ENCODE data around the gene DLL3. TPM values are rescaled to one million over a fixed set of nuclear protein-coding genes. Genes with fewer than 3 reads are reported as not detected.

Gene DLL3
- total RNA-seq, 1 experiment from 2014 or later, result 16.4 TPM

DNA sequence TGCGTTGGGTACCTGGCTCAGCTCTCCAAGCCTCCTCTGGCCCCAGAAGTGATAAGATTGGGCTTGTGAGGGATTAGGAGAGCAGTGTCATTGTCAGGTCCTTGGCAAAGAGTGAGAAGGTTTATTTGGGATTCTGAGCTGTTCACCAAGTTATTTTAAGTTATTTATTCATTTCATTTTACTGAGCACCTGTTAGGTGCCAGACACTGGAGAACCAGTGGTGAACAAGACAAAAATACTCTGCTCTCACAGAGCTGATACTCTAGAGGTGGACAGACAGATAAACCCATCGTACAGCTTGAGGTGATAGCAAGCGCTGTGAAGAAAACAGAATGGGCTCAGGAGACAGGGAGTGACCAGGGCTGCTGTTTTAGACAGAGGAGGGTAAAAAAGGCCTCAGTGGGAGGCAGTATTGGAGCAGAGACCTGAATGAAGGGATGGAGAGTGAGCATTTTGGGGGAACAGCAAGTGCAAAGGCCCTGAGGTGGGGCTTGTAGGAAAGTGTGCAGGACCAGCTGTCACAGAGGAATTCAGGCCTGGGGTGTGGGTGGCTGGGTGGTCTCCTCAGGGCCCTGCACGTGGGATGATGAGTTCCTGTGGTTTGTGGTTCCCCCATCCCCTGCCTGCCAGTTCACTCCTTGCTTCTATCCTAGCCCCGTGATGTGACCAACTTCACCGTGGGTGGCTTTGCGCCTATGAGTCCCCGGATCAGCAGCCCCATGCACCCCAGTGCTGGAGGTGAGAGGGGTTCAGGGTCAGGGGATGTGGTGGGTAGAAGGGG lies 26.8 kb upstream of the DLL3 start:
- CTCF ChIA-PET, result no interaction called here
- peaks cover 3% of the 10 kb centered on the region; the same call in 1 of the 2 replicates for H3K4me1 Mint-ChIP-seq
- POLR2A ChIA-PET, result no interaction called here
- TF ChIP-seq ZNF263 (CRISPR knock-in tag; IDR thresholded peaks at IDR 0.05; ENCODE audit: low read depth) (no peak), GRHL2 (CRISPR knock-in tag; IDR thresholded peaks at IDR 0.05; ENCODE audit: insufficient replicate concordance, severe bottlenecking) (no peak)
- peaks cover 66% of the 10 kb centered on the region for H3K36me3 Mint-ChIP-seq
- no peak overlapping the region for H3K4me3 Mint-ChIP-seq
- H3K9me3 Mint-ChIP-seq, result no peaks in the 10 kb centered on the region
- no peak overlapping the region for H3K27ac Mint-ChIP-seq
- DNase-seq (ENCODE audit: low spot score) (no peak), ATAC-seq (no peak)
- H3K27me3 Mint-ChIP-seq (ENCODE audit: low read depth), result no peaks in the 10 kb centered on the region

DNA sequence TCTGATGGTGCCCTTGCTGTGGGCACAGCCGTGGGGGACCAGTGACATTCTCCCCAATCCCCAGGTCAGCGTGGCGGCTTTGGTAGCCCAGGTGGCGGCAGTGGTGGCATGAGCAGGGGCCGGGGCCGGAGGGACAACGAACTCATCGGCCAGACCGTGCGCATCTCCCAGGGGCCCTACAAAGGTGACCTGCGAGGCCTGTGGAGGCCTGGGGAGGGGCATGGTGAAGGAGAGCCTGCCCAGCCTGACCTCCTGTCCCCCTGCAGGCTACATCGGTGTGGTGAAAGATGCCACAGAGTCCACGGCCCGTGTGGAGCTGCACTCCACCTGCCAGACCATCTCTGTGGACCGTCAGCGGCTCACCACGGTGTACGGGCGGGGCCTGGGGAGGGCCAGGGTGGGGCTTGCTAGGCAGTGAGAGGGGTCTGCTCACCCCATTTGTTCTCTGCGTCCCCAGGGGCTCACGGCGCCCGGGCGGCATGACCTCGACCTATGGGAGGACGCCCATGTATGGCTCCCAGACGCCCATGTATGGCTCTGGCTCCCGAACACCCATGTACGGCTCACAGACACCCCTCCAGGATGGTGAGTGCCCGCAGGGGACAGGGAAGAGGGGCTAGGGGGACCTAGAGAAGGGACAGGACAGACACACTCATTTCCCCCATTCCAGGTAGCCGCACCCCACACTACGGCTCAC lies 25.9 kb upstream of the DLL3 start:
- H3K27me3 Mint-ChIP-seq (ENCODE audit: low read depth), result no peaks in the 10 kb centered on the region
- H3K4me1 Mint-ChIP-seq, result peaks cover 3% of the 10 kb centered on the region; the same call in 1 of the 2 replicates
- ATAC-seq (no peak), DNase-seq (ENCODE audit: low spot score) (no peak)
- POLR2A ChIA-PET, result no interaction called here
- H3K27ac Mint-ChIP-seq, result no peak overlapping the region
- H3K36me3 Mint-ChIP-seq, result peaks cover 59% of the 10 kb centered on the region
- no peaks in the 10 kb centered on the region for H3K9me3 Mint-ChIP-seq
- TF ChIP-seq ZNF425 (CRISPR knock-in tag; conservative IDR thresholded peaks at IDR 0.05), result no peak
- TF ChIP-seq TEAD1 (CRISPR knock-in tag; IDR thresholded peaks at IDR 0.05), result no peak
- TF ChIP-seq, protein P1, sequence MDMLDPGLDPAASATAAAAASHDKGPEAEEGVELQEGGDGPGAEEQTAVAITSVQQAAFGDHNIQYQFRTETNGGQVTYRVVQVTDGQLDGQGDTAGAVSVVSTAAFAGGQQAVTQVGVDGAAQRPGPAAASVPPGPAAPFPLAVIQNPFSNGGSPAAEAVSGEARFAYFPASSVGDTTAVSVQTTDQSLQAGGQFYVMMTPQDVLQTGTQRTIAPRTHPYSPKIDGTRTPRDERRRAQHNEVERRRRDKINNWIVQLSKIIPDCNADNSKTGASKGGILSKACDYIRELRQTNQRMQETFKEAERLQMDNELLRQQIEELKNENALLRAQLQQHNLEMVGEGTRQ (CRISPR knock-in tag; IDR thresholded peaks at IDR 0.05), result no peak
- TF ChIP-seq, protein P2, sequence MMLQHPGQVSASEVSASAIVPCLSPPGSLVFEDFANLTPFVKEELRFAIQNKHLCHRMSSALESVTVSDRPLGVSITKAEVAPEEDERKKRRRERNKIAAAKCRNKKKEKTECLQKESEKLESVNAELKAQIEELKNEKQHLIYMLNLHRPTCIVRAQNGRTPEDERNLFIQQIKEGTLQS (CRISPR knock-in tag; conservative IDR thresholded peaks at IDR 0.05), result no peak
- TF ChIP-seq SP1 (CRISPR knock-in tag; conservative IDR thresholded peaks at IDR 0.05), result no peak
- no peak for TF ChIP-seq ZNF512 (CRISPR knock-in tag; IDR thresholded peaks at IDR 0.05; ENCODE audit: borderline replicate concordance)
- no peak overlapping the region for H3K4me3 Mint-ChIP-seq
- CTCF ChIA-PET, result interaction anchor here (2.2 to 3.9 kb wide), 4 partner anchors 25 to 75 kb away, joined by 12 to 66 read pairs (median 37); partner anchors contain the start of genes DLL3 and EID2B

- Mint-ChIP-seq H3K36me3 (peaks cover 53% of the 10 kb centered on the region), H3K9me3 (no peaks in the 10 kb centered on the region)
- TF ChIP-seq OVOL2 (CRISPR knock-in tag; IDR thresholded peaks at IDR 0.05; ENCODE audit: borderline replicate concordance), result no peak
- TF ChIP-seq ZBTB21 (CRISPR knock-in tag; IDR thresholded peaks at IDR 0.05; ENCODE audit: borderline replicate concordance), result no peak
- TF ChIP-seq MXD4 (CRISPR knock-in tag; IDR thresholded peaks at IDR 0.05; ENCODE audit: borderline replicate concordance), result no peak
- no peak for TF ChIP-seq E2F1 (CRISPR knock-in tag; IDR thresholded peaks at IDR 0.05)
- no peak for TF ChIP-seq JAZF1 (CRISPR knock-in tag; IDR thresholded peaks at IDR 0.05)
- no peak for TF ChIP-seq GTF2I (CRISPR knock-in tag; conservative IDR thresholded peaks at IDR 0.05)
- no peak for TF ChIP-seq CDX4 (CRISPR knock-in tag; IDR thresholded peaks at IDR 0.05; ENCODE audit: borderline replicate concordance)
- no peak for TF ChIP-seq GABPB1 (CRISPR knock-in tag; IDR thresholded peaks at IDR 0.05)
- TF ChIP-seq PRRX2 (CRISPR knock-in tag; IDR thresholded peaks at IDR 0.05), result no peak
- no peak for TF ChIP-seq ZNF232 (CRISPR knock-in tag; IDR thresholded peaks at IDR 0.05)
Measured at GRCh38 chr19:39473443-39473960, 25.2 kb upstream of the DLL3 start.

More at GRCh38 chr19:39473443-39473960, 25.2 kb upstream of the DLL3 start:
- H3K27ac Mint-ChIP-seq, result no peak overlapping the region
- CTCF ChIA-PET, result interaction anchor here (0.5 to 3.9 kb wide), 38 partner anchors 10 to 1715 kb away, joined by 3 to 66 read pairs (median 6); partner anchors contain the start of genes DLL3, EID2, EID2B and MED29
- H3K4me1 Mint-ChIP-seq, result peaks cover 3% of the 10 kb centered on the region; the same call in 1 of the 2 replicates
- no peak overlapping the region for H3K4me3 Mint-ChIP-seq
- DNase-seq (ENCODE audit: low spot score), result no peak
- POLR2A ChIA-PET, result interaction anchor here (0.8 to 1.6 kb wide), 3 partner anchors 25 to 59 kb away, joined by 3 to 5 read pairs (median 3); partner anchors contain the start of genes DLL3 and EID2B
- no peak for ATAC-seq
- H3K27me3 Mint-ChIP-seq (ENCODE audit: low read depth), result no peaks in the 10 kb centered on the region

Data from WTC11 (cell line).